ENCODE data around the gene EFNB2. TPM values are rescaled to one million over a fixed set of nuclear protein-coding genes. Genes with fewer than 3 reads are reported as not detected.

EFNB2 gene
- total RNA-seq, 1 donor from 2014 or later: 14.6 TPM

- Histone ChIP-seq H3K4me1 (ENCODE audit: control insufficient read depth in 3 of 3, insufficient read depth in 3 of 3, low read length in 3 of 3) (peaks cover 10 to 21% (median 14%) of the 10 kb centered on the region in 3 donors), H3K4me3 (ENCODE audit: low read length in 3 of 3) (no peak overlapping the region), H3K9ac (ENCODE audit: low read depth in 1 of 3, low read length in 3 of 3) (no peak overlapping the region), H3K27me3 (ENCODE audit: control insufficient read depth in 3 of 3, insufficient read depth in 3 of 3, low read length in 3 of 3) (no peaks in the 10 kb centered on the region), H3K9me3 (ENCODE audit: control insufficient read depth in 3 of 3, low read length in 3 of 3) (no peaks in the 10 kb centered on the region), H3K36me3 (ENCODE audit: control insufficient read depth in 3 of 3, insufficient read depth in 3 of 3, low read length in 3 of 3) (peaks cover 11 to 17% (median 12%) of the 10 kb centered on the region in 3 donors), H3K27ac (ENCODE audit: low read depth, low read length) (no peak overlapping the region)
These were observed 47.4 kb downstream of the EFNB2 start for GRCh38 chr13:106488076-106488475.

GRCh38 chr13:106487129-106487528 is 48.3 kb downstream of the EFNB2 start:
- H3K4me3 ChIP-seq (ENCODE audit: low read length in 3 of 3): no peak overlapping the region
- H3K27me3 ChIP-seq (ENCODE audit: control insufficient read depth in 3 of 3, insufficient read depth in 3 of 3, low read length in 3 of 3): no peaks in the 10 kb centered on the region
- H3K36me3 ChIP-seq (ENCODE audit: control insufficient read depth in 3 of 3, insufficient read depth in 3 of 3, low read length in 3 of 3): peaks cover 2 to 7% (median 3%) of the 10 kb centered on the region in 3 donors
- peaks cover 0 to 3% (median 3%) of the 10 kb centered on the region in 3 donors for H3K9me3 ChIP-seq (ENCODE audit: control insufficient read depth in 3 of 3, low read length in 3 of 3)
- no peak overlapping the region for H3K9ac ChIP-seq (ENCODE audit: low read depth in 1 of 3, low read length in 3 of 3)
- no peak overlapping the region for H3K27ac ChIP-seq (ENCODE audit: low read depth, low read length)
- peaks cover 10 to 24% (median 12%) of the 10 kb centered on the region in 3 donors for H3K4me1 ChIP-seq (ENCODE audit: control insufficient read depth in 3 of 3, insufficient read depth in 3 of 3, low read length in 3 of 3)

- Histone ChIP-seq H3K27me3 (ENCODE audit: control insufficient read depth in 3 of 3, insufficient read depth in 3 of 3, low read length in 3 of 3) (no peaks in the 10 kb centered on the region), H3K27ac (ENCODE audit: low read depth, low read length) (no peak overlapping the region), H3K36me3 (ENCODE audit: control insufficient read depth in 3 of 3, insufficient read depth in 3 of 3, low read length in 3 of 3) (peaks cover 0 to 4% (median 0%) of the 10 kb centered on the region in 3 donors), H3K4me1 (ENCODE audit: control insufficient read depth in 3 of 3, insufficient read depth in 3 of 3, low read length in 3 of 3) (peaks cover 10 to 24% (median 12%) of the 10 kb centered on the region in 3 donors), H3K4me3 (ENCODE audit: low read length in 3 of 3) (no peak overlapping the region), H3K9ac (ENCODE audit: low read depth in 1 of 3, low read length in 3 of 3) (no peak overlapping the region), H3K9me3 (ENCODE audit: control insufficient read depth in 3 of 3, low read length in 3 of 3) (peaks cover 0 to 3% (median 3%) of the 10 kb centered on the region in 3 donors)
These were observed 49.2 kb downstream of the EFNB2 start for GRCh38 chr13:106486287-106486686.

- H3K4me3 ChIP-seq (ENCODE audit: low read length in 3 of 3): peak overlapping the region; percentile 23 to 47 (median 44)
These were observed 50.8 kb downstream of the EFNB2 start for GRCh38 chr13:106484537-106485193.

GRCh38 chr13:106484084-106484483 is 51.4 kb downstream of the EFNB2 start:
- no peaks in the 10 kb centered on the region for H3K36me3 ChIP-seq (ENCODE audit: control insufficient read depth in 3 of 3, insufficient read depth in 3 of 3, low read length in 3 of 3)

More at GRCh38 chr13:106484537-106485193, 50.8 kb downstream of the EFNB2 start:
- H3K36me3 ChIP-seq (ENCODE audit: control insufficient read depth in 3 of 3, insufficient read depth in 3 of 3, low read length in 3 of 3): no peaks in the 10 kb centered on the region
- H3K9ac ChIP-seq (ENCODE audit: low read depth in 1 of 3, low read length in 3 of 3): peak overlapping the region in 2 of 3 donors; percentile 51
- H3K27ac ChIP-seq (ENCODE audit: low read depth, low read length): peak overlapping the region; percentile 68
- H3K9me3 ChIP-seq (ENCODE audit: control insufficient read depth in 3 of 3, low read length in 3 of 3): peaks cover 0 to 3% (median 3%) of the 10 kb centered on the region in 3 donors
- peaks cover 10 to 24% (median 12%) of the 10 kb centered on the region in 3 donors for H3K4me1 ChIP-seq (ENCODE audit: control insufficient read depth in 3 of 3, insufficient read depth in 3 of 3, low read length in 3 of 3)
- no peaks in the 10 kb centered on the region for H3K27me3 ChIP-seq (ENCODE audit: control insufficient read depth in 3 of 3, insufficient read depth in 3 of 3, low read length in 3 of 3)

GRCh38 chr13:106481919-106482318 is 53.5 kb downstream of the EFNB2 start:
- no peaks in the 10 kb centered on the region for H3K36me3 ChIP-seq (ENCODE audit: control insufficient read depth in 3 of 3, insufficient read depth in 3 of 3, low read length in 3 of 3)
- H3K9ac ChIP-seq (ENCODE audit: low read depth in 1 of 3, low read length in 3 of 3): no peak overlapping the region
- H3K4me3 ChIP-seq (ENCODE audit: low read length in 3 of 3): no peak overlapping the region
- peaks cover 0 to 3% (median 3%) of the 10 kb centered on the region in 3 donors for H3K9me3 ChIP-seq (ENCODE audit: control insufficient read depth in 3 of 3, low read length in 3 of 3)
- no peaks in the 10 kb centered on the region for H3K27me3 ChIP-seq (ENCODE audit: control insufficient read depth in 3 of 3, insufficient read depth in 3 of 3, low read length in 3 of 3)
- peaks cover 10 to 24% (median 12%) of the 10 kb centered on the region in 3 donors for H3K4me1 ChIP-seq (ENCODE audit: control insufficient read depth in 3 of 3, insufficient read depth in 3 of 3, low read length in 3 of 3)
- H3K27ac ChIP-seq (ENCODE audit: low read depth, low read length): no peak overlapping the region

More at GRCh38 chr13:106484084-106484483, 51.4 kb downstream of the EFNB2 start:
- H3K9me3 ChIP-seq (ENCODE audit: control insufficient read depth in 3 of 3, low read length in 3 of 3): peaks cover 0 to 3% (median 3%) of the 10 kb centered on the region in 3 donors
- H3K4me3 ChIP-seq (ENCODE audit: low read length in 3 of 3): peak overlapping the region in 1 of 3 donors; percentile 47
- peaks cover 10 to 24% (median 12%) of the 10 kb centered on the region in 3 donors for H3K4me1 ChIP-seq (ENCODE audit: control insufficient read depth in 3 of 3, insufficient read depth in 3 of 3, low read length in 3 of 3)
- H3K27me3 ChIP-seq (ENCODE audit: control insufficient read depth in 3 of 3, insufficient read depth in 3 of 3, low read length in 3 of 3): no peaks in the 10 kb centered on the region
- peak overlapping the region in 1 of 3 donors; percentile 9 for H3K9ac ChIP-seq (ENCODE audit: low read depth in 1 of 3, low read length in 3 of 3)
- peak overlapping the region; percentile 68 for H3K27ac ChIP-seq (ENCODE audit: low read depth, low read length)

GRCh38 chr13:106480351-106480910 is 55.0 kb downstream of the EFNB2 start:
- H3K4me3 ChIP-seq (ENCODE audit: low read length in 3 of 3): no peak overlapping the region
- H3K9me3 ChIP-seq (ENCODE audit: control insufficient read depth in 3 of 3, low read length in 3 of 3): peaks cover 0 to 3% (median 3%) of the 10 kb centered on the region in 3 donors
- no peaks in the 10 kb centered on the region for H3K36me3 ChIP-seq (ENCODE audit: control insufficient read depth in 3 of 3, insufficient read depth in 3 of 3, low read length in 3 of 3)
- no peak overlapping the region for H3K27ac ChIP-seq (ENCODE audit: low read depth, low read length)
- no peak overlapping the region for H3K9ac ChIP-seq (ENCODE audit: low read depth in 1 of 3, low read length in 3 of 3)
- no peaks in the 10 kb centered on the region for H3K27me3 ChIP-seq (ENCODE audit: control insufficient read depth in 3 of 3, insufficient read depth in 3 of 3, low read length in 3 of 3)
- peaks cover 10 to 20% (median 10%) of the 10 kb centered on the region in 3 donors for H3K4me1 ChIP-seq (ENCODE audit: control insufficient read depth in 3 of 3, insufficient read depth in 3 of 3, low read length in 3 of 3)

GRCh38 chr13:106479929-106480328 is 55.5 kb downstream of the EFNB2 start:
- peaks cover 0 to 2% (median 0%) of the 10 kb centered on the region in 3 donors for H3K27me3 ChIP-seq (ENCODE audit: control insufficient read depth in 3 of 3, insufficient read depth in 3 of 3, low read length in 3 of 3)
- no peak overlapping the region for H3K4me3 ChIP-seq (ENCODE audit: low read length in 3 of 3)
- no peak overlapping the region for H3K27ac ChIP-seq (ENCODE audit: low read depth, low read length)
- H3K36me3 ChIP-seq (ENCODE audit: control insufficient read depth in 3 of 3, insufficient read depth in 3 of 3, low read length in 3 of 3): no peaks in the 10 kb centered on the region
- H3K9ac ChIP-seq (ENCODE audit: low read depth in 1 of 3, low read length in 3 of 3): no peak overlapping the region
- H3K4me1 ChIP-seq (ENCODE audit: control insufficient read depth in 3 of 3, insufficient read depth in 3 of 3, low read length in 3 of 3): peaks cover 5 to 15% (median 8%) of the 10 kb centered on the region in 3 donors
- H3K9me3 ChIP-seq (ENCODE audit: control insufficient read depth in 3 of 3, low read length in 3 of 3): peaks cover 0 to 3% (median 3%) of the 10 kb centered on the region in 3 donors

- Histone ChIP-seq H3K4me3 (ENCODE audit: low read length in 3 of 3) (no peak overlapping the region), H3K9me3 (ENCODE audit: control insufficient read depth in 3 of 3, low read length in 3 of 3) (peaks cover 0 to 3% (median 3%) of the 10 kb centered on the region in 3 donors), H3K27me3 (ENCODE audit: control insufficient read depth in 3 of 3, insufficient read depth in 3 of 3, low read length in 3 of 3) (peaks cover 0 to 3% (median 0%) of the 10 kb centered on the region in 3 donors), H3K4me1 (ENCODE audit: control insufficient read depth in 3 of 3, insufficient read depth in 3 of 3, low read length in 3 of 3) (peaks cover 0 to 3% (median 0%) of the 10 kb centered on the region in 3 donors), H3K9ac (ENCODE audit: low read depth in 1 of 3, low read length in 3 of 3) (no peak overlapping the region), H3K36me3 (ENCODE audit: control insufficient read depth in 3 of 3, insufficient read depth in 3 of 3, low read length in 3 of 3) (no peaks in the 10 kb centered on the region), H3K27ac (ENCODE audit: low read depth, low read length) (no peak overlapping the region)
These were observed 57.3 kb downstream of the EFNB2 start for GRCh38 chr13:106478116-106478515.

GRCh38 chr13:106477303-106477702 is 58.2 kb downstream of the EFNB2 start:
- Histone ChIP-seq H3K27ac (ENCODE audit: low read depth, low read length) (no peak overlapping the region), H3K36me3 (ENCODE audit: control insufficient read depth in 3 of 3, insufficient read depth in 3 of 3, low read length in 3 of 3) (no peaks in the 10 kb centered on the region), H3K4me3 (ENCODE audit: low read length in 3 of 3) (no peak overlapping the region), H3K27me3 (ENCODE audit: control insufficient read depth in 3 of 3, insufficient read depth in 3 of 3, low read length in 3 of 3) (peaks cover 0 to 3% (median 0%) of the 10 kb centered on the region in 3 donors), H3K9me3 (ENCODE audit: control insufficient read depth in 3 of 3, low read length in 3 of 3) (no peaks in the 10 kb centered on the region), H3K4me1 (ENCODE audit: control insufficient read depth in 3 of 3, insufficient read depth in 3 of 3, low read length in 3 of 3) (no peaks in the 10 kb centered on the region), H3K9ac (ENCODE audit: low read depth in 1 of 3, low read length in 3 of 3) (no peak overlapping the region)

All from skeletal muscle tissue (tissue), 4 donors.